Activated CD4-positive, CD25-positive, alpha-beta regulatory T cell treated with anti-CD3 and anti-CD28 coated beads, Interleukin-2, amount 50 U/mL, for 16 hours (primary cell): Measurements from ENCODE around the gene PPP4R4.

Experiments
- DNase-seq: peaks from one replicate; pipeline ENCODE4 v3.0.0-alpha.2; 2020; ENCODE audit warnings: low read depth, low spot score

PPP4R4 gene, protein sequence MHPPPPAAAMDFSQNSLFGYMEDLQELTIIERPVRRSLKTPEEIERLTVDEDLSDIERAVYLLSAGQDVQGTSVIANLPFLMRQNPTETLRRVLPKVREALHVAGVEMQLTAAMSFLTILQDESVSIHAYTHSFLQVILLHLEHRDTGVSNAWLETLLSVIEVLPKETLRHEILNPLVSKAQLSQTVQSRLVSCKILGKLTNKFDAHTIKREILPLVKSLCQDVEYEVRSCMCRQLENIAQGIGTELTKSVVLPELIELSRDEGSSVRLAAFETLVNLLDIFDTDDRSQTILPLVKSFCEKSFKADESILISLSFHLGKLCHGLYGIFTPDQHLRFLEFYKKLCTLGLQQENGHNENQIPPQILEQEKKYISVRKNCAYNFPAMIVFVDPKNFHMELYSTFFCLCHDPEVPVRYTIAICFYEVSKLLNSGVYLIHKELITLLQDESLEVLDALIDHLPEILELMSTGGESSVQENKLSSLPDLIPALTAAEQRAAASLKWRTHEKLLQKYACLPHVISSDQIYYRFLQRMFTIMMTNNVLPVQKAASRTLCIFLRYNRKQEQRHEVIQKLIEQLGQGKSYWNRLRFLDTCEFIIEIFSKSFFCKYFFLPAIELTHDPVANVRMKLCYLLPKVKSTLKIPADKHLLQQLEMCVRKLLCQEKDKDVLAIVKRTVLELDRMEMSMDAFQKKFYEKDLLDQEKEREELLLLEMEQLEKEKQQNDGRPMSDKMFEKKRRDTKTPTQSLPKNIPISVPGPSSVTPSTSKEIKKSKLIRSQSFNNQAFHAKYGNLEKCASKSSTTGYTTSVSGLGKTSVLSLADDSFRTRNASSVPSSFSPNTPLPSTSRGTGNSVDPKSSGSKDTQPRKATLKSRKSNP

DNA sequence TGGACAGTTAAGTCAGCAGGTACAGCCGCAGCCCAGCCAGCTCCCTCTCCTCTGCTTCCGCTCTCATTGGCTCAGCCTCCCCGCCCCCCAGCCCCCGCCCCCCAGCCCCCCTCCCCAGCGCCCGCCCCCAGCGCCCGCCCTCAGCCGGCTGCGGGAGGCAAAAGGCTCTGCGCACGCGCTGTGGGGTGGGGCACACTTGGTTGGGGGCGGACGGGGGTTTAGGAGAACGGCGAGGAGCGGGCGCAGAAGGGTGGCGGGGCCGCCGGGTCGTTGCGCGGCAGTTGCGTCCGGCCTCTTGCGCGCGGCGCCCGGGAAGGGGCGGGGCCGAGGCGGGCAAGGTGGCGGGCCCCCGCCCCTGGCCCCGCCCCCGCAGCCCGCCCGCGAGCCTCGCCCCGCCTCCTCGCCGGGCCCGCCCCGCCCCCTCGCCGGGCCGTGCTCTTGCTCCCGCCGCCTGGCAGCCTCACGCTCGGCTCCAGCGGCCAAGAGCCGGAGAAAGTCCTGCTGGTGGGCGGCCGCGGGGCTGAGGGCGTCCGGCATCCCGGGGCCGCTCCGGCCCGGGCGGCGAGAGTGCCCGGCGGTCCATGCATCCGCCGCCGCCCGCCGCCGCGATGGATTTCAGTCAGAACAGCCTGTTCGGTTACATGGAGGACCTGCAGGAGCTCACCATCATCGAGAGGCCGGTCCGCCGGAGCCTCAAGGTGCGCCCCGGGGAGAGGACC is at the start of gene PPP4R4:
TSS of gene PPP4R4 (plus strand) at position 438 of the 719 bp plus-strand sequence. CDS start at position 582, 144 bp downstream.
- peak; percentile 57 for DNase-seq

DNA sequence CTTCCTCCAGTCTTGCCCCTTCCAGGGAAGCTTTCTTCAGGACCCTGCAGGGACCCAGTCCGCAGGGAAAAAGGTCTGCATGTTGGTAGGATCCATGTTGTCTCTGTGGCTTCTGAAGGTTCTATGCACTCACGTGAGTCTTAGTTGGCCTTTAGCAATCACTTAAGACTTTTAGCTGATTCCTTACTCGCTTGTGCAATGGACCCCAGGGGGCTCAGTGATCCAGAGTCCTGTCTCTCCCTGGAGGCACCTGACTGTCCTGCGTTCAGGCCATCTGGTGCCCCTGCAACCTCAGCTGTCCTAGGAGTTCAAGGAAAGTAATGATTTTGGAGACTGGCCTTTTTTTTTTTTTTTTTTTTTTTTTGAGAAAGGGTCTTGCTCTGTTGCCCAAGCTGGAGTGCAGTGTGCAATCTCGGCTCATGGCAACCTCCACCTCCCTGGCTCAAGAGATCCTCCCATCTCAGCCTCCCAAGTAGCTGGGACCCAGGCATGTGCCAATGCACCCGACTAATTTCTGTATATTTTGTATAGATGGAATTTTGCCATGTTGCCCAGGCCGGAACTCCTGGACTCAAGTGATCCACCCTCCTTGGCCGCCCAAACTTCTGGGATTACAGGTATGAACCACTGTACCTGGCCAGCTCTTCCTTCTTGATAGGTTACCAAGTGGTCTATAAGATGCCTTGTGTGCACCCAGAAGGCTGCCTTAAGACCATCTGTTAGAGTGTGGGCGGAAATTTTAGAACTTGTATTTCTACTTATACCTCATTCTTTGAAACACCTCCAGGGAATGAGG is 49.3 kb upstream of the PPP4R4 start:
- no peak for DNase-seq

DNA sequence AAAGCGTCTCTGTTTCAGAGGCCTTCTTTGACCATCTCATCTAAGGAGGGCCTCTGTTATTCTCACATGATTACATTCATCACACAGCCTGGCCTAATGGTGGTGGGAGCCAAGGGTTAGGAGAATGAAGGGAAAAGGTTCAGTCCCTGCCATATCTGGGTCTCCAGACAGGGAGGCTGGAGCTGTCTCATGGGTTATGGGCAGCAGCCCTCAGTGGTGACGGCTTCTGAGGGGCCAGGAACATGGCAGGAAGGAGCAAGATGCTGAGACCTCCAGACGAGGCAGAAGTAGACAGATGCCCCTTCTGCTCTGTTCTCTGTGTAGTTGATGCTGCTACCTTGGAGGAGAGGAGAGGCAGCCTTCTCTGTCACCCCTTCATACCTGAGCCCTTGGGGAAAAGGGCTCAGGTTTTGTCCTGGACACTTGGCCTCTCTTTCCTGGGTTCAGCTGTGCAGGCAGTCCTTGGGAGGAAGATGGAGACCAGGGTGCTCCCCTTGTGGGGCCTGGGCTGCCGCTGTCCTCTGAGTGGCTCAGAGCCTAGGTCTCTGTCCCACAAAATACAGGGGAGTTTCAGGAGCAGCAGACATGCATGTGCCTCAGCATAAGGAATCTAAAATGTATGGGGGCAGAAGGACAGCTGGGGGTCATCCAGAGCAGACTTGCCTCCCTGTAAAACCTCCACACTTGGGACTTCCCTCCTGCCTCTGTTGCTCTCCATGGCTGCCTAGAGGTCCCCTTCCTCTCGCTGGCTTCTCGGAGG is 48.3 kb upstream of the PPP4R4 start:
- no peak for DNase-seq

DNA sequence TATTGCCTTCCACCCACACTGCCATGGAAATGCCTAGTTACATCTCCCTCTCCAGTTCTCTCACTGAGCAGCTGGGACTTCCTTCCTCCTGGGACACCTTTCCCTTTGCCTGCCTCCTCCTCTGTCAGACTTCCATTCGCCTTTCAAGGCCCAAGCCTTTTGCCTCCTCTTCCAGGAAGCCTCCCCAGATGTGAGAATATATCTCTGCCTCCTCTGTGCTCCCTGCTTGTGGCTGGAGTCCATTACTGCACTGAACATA is 47.8 kb upstream of the PPP4R4 start:
- DNase-seq = no peak

DNA sequence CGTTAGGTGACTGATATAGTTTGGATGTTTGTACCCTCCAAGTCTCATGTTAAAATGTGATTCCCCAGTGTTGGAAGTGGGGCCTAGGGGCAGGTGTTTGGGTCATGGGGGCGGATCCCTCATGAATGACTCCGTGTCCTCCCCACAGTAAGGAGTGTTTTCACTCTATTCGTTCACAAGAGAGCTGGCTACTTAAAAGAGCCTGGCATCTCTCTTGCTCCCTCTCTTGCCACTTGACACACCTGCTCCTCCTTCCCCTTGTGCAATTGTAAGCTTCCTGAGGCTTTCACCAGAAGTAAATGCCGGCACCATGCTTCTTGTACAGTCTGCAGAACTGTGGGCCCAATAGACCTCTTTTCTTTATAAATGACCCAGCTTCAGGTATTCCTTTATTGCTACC is 47.3 kb upstream of the PPP4R4 start:
- no peak for DNase-seq

DNA sequence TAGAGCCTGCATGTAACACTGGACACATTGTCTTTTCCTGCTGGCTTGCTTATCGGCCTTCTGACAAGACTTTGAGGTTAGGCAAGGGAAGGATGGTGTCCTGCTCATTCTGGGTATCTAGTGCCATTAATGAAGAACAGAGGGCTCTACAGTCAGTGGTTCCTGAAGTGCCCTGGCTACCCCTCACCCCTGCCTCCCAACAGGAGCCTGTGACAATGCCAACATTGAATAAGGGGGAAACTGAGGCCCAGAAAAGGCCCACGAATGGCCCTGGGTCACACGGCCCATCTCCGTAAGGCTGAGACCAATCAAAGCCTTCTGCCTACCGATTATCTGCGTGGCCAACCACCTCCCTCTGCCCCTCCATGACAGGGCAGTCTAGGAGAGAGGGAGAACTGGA is 46.8 kb upstream of the PPP4R4 start:
- no peak for DNase-seq

DNA sequence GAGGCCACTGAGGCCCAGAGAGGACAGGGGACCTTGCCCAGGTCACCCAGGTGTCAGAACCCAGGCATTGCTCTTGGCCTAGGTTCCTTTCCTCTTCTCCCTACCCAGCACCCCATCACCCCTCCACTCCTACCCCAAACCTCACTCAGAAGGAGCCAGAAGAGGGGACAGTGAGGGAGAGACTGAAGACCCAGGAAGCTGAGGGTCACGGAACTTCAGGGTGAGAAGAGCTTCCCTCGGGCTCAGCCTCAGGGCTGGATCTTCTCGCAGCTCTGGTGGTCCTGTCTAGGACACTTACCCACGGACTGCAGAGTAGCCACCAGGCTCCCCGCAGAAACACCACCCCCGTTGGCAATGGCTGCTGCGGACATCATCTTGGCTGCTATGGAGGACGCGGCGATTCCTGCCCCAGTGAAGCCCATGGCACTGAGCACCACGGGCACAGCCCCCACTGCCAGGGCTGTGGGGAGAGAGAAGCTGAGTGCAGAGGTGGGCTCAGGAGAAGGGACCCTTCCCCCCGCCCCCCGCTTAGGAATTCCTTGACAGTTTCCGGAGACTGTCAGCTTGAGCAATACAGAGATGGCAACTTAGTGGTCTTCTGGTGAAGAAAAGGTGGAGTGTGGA is 45.8 kb upstream of the PPP4R4 start:
- DNase-seq = no peak

DNA sequence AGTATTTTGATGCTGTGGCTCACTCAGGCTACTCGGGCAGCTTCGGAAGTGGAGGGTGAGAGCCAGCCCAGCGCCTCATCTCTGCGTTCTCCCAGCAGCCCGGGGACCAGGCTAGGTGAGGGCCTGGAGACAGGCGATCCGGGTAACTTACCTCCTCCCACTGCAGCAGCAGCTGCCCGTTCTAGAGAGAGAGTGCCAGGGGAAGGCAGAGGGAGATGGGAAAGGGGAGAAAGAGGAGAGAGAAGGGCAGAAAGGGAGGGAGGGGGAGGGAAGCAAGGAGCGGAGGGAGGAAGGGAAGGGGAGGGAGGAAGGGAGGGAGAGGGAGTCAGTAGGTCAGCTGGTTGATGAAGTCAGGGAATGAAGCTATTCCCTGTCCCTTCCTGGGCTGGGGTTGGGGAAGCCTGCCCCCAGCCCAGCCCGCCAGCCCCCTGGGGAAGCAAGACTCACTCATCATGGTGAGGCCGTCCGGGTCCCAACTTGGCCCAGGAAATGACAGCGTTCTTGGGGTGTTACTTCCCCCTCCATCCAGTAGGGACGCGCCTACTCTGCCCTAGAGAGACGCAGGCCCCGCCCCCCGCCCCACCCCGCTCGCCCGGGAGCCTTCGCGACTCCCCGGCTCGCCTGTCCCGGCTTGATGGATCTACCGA is 44.9 kb upstream of the PPP4R4 start, which contains the start of gene IFI27L2:
TSS of gene IFI27L2 (minus strand) at position 494 of the 647 bp plus-strand sequence. CDS start at position 454, 40 bp downstream.
- peak; percentile 31 for DNase-seq

DNA sequence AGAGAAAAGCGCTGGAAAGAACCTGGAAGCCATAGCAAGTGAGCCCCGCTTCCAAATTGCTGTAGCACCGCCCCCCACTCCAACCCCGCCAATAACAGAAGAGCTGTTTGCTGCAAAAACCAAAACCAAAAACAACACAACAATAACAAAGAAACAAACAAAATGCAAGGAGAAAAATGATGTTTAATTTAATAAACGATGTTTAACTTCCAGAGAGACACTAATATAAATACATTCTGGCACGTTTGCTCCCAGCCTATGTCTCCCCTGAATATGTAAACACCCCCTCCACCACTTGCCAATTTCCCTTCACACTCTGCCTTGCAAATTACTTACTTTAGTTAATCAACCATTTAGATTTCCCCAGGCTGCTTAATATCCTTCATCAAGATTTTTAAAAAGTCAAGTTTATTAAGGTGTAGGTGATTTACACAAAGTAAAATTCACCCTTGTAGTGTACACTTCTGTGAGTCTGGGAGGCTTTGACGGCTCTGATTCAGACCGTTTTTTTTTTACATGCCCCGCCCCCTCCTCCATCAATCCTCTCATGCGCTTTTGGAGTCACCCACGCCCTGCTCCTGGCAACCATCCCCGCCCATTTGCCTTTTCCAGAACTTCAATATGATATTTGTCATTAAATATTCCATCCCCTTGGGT is 44.2 kb upstream of the PPP4R4 start:
- no peak for DNase-seq

DNA sequence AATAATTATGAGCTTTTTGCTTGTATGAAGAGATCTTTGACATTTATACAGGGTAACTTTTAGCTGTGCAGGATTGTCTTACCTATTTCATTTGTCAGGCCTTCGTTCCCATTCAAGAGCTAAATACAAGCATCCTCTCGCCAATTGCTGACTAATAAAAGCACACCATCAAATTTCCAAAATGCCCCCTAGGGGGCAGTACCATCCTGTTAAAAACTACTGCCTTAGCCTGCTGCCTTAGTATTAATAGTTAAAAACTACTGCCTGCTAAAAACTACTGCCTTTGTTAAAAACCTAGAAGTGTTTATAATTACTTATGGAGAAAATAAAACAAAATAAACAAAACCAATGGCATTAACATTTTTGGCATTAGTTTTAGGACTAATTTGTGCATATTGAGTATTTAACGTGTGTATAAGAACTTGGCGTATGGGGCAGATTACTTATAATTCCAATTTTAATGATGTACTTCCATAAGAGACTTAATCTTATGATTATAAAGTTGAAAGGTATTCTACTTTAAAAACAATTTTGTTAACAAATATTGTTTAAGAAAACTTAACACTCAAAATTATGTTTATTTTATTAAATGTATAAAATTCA is 41.7 kb upstream of the PPP4R4 start:
- peak; percentile 44 for DNase-seq

DNA sequence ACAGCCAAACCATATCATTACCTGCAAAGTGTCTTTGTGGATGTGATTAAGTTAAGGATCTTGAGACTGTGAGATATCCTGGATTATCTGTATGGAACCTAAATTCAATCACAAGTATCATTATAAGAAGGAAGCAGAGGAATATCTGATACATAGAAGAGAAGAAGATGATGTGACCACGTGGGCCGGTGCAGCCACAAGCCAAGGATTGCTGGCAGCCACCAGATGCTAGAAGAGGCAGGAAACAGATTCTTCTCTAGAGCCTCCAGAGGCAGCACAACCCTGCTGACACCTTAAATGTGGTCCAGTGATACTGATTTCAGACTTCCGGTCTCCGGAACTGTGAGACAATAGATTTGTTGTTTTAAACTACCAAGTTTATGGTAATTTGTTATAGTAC is 38.6 kb upstream of the PPP4R4 start:
- DNase-seq = no peak

DNA sequence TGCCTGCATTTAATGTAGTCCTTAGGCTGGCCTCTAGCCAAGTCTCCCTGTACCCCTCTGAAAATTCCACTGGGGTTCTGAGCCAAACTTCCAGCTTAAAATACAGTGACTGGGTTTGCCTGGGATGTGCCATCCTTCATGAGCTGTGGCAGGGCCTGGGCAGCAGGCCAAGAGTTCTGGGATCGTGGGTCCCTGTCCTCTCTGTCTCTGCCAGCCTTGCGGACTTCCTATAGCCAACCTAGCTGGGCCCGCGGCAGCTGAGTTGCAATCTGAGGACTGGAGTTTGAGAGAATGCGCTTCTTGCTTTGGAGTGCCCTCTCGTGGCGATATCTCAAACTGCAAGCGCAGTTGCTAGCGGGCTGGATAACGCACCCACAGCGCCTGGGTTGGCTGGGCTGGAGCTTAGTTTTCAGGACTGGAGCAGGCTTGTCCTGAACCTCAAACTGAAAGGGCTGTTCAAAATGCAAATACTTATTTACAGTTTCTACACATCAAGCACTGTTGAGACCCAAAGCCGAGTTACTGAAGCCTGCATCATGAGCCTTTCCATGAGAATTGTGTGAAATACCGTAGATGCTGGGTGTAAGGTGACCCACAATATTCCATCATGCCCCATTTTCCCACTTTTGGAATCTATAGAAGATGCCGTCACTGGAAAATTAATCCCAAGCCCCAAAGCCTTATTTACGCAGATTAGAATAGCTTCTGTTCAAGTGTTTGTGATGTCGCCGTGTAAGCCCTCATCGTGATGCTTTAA is 37.4 kb upstream of the PPP4R4 start:
- peak; percentile 66 for DNase-seq

DNA sequence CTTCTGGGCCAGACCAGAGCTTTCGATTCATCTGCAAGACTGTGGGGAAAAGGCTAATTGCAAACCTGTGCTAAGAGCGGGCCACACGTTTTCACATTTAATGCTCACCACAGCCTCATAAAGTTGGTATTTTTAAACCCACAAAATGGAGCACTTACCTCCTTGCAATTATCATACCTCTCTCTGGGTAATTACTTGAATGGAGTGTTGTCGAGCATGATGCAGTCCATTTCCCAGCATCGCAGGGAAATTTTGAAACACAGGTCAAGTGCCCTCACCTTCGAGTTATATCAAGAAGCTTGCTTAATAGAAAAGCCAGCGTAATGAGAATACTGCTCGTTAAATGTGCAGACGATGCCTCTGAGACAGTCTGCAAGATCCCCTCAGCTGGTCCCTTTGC is 35.9 kb upstream of the PPP4R4 start:
- no peak for DNase-seq

DNA sequence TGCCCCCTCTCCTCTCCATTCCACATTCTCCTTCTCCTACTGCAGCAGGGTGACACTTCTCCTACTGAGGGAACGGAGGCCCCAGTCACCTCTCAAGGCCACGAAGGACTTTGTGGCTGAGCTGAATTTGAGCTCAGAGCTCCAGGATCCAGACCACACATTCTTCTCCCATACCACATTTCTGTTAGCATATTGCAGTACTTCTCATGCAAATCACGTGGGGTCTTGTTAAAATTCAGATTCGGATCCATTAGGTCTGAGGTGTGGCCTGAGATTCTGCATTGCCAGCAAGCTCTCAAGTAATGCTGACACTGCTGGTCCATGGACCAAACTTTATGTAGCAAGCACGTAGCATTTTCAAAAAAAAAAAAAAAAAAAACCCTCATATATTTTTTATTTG is 35.1 kb upstream of the PPP4R4 start:
- DNase-seq = no peak

DNA sequence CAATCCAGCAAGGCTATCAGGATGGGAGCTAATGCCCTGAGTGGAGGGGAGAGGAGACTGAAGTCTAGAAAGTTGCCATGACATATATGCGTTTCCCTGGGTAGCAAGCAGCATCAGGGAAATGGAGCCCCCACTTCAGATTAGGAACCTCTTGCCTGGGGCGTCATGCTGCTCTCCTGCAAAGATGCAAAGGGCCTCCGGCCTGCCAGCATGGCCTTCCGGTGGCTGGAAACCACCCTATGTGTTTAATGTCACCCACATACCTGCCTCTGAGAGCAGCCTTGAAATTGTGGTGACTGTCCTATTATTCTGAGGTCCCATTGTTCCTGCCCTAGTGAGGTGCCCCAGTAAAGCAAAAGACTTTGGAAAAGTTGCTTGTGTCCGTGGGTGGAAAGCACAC is 34.7 kb upstream of the PPP4R4 start:
- DNase-seq = no peak

DNA sequence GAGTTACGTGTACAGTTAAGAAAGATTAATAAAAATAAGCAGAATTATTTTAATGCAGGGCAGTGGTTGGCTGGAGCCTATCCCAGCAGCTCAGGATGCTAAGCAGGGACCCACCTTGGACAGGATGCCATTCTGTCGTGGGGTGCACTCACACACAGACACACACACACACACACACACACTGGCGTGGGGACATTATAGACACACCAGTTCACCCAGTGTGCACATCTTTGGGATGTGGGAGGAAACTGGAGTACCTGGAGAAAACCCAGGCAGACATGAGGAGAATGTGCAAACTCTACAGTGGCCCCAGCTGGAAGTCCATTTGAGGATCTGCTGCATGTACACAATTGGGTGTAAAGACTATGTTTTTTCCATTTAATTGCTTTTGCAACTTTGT is 31.9 kb upstream of the PPP4R4 start:
- DNase-seq = no peak

DNA sequence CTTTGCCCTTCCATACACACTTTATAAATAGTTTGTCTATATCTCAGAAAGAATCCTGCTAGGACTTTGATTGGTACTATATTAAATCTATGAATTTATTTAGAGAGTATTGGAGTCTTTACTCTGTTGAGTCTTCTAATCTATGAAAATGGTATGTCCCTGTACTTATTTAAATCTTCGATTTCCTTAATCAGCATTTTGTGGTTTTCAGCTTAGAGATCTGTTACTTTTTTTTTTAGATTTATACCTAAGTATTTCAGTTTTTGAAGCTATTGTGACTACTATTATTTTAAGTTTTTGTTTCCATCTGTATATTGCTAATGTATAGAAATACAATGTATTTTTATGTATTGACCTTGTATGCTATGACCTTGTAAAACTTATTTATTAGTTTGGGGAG is 31.3 kb upstream of the PPP4R4 start:
- DNase-seq = no peak

DNA sequence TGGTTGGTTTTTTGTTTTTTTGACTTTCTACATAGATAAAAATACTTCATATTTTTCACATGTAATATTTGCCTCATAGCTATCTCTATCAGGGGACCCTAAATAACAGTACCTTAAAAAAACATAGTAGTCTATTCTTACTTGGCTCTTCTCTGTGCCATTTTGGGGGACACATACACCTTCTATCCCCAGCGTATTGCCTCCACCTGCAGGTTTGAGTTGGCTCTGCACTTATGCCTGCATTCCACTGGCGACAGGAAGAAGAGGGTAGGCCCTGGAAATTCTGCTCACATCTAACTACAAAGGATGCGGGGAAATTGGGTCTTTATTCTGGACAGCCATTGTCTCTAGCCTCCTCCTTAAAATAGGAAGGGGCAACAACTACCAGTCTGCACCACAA is 30.9 kb upstream of the PPP4R4 start:
- no peak for DNase-seq
